ENCODE results near the gene ITIH5.

The ITIH5 gene

DNA sequence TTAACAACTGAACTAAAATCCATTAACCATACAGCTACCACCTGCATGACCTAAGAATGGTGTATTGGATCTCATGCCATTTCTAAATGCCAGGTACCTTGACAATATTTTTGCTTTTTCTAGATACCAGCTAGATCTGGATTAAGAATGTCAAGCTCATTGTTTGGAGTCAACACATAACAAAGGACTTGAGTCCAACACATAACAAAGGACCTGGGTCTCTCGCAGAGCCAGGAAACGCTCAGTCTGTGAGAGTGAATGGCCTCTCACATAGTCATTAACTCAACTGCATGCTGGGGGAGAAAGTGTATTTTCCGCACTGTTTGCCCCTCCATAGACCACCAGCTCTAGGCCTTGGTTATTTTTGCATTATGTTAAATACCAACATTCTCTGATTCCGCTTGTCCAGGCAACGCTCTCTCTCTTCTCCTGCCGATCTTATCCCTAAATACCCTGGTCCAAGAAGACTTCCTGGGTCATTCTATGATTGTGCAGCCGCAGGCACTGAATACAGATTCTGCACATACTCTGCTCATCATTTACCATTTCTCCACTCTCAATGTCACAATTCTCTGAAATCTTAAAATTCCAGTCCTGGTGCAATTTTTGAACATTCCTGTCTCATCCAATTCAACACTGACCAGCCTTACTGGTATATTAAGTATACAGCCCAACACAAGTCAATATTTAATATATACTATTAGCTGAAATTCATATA is 31.2 kb downstream of the ITIH5 start:
- no peak for DNase-seq (ENCODE audit: insufficient read length, low spot score)

DNA sequence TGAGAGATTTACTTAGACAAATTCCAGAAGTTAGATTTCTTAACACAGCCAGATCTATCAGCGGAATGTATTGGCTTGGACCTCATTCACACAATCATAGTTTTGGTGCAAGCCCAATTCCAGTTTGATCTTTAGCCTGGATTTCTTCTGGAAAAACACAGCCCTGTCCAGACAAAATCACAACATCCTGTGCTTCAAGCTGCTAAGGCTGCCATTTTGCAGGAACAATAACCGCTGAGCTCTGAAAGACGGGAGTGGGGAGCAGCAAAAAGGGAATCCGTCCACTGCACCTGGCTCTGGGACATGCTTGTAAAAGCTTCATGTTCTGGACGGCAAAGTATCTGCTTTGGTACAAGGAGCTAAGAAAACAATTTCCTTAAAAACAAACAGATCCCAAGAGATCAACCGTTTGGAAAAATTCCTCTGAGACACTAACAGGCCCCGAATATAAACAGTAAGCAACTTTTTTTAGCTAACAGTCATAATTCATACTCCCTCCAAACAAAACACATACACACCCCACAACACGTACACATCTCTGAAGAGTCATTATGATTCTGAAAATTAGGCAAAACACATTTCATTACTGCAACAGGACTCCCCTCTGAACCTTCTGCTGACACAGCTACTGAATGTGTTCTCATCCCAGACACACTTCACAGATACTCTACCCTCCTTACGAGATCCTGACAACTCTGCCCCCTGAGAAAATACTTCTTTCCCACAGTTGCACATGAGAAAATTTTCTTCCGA is 32.4 kb downstream of the ITIH5 start:
- DNase-seq (ENCODE audit: insufficient read length, low spot score), result no peak
- no peak for FAIRE-seq

More for the DNA sequence above, 31.2 kb downstream of the ITIH5 start:
- FAIRE-seq, result no peak

GRCh38 chr10:7626283-7626682 is 40.5 kb downstream of the ITIH5 start:
- no peak for DNase-seq (ENCODE audit: insufficient read length, low spot score)
- FAIRE-seq, result no peak

- FAIRE-seq (no peak), DNase-seq (ENCODE audit: insufficient read length, low spot score) (no peak)
Measured at GRCh38 chr10:7625836-7626235, 40.9 kb downstream of the ITIH5 start.

GRCh38 chr10:7625009-7625408 is 41.8 kb downstream of the ITIH5 start:
- DNase-seq (ENCODE audit: insufficient read length, low spot score) (no peak), FAIRE-seq (no peak)

- no peak for DNase-seq (ENCODE audit: insufficient read length, low spot score)
Measured at GRCh38 chr10:7622969-7623368, 43.8 kb downstream of the ITIH5 start.

GRCh38 chr10:7618461-7618860 is 48.3 kb downstream of the ITIH5 start:
- DNase-seq (ENCODE audit: insufficient read length, low spot score) (no peak), FAIRE-seq (no peak)

More at GRCh38 chr10:7622969-7623368, 43.8 kb downstream of the ITIH5 start:
- no peak for FAIRE-seq

DNA sequence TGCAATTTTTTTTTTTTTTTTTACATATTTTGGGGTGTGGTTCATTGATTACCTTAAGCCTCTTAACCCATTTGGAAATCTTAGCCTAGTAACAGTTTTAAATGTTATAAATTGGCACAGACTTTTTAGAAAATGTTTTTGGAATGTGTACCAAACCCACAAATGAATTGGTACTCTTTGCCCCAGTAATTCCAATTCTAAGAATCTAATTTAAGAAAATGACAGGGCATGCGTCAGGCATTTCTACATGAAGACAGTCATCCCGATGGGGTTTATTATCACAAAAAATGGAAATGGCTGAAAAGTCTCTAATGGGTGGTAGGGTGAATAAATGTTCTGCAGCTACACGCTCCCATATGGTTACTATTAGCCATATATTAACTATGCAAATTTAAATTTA is 54.9 kb downstream of the ITIH5 start:
- DNase-seq (ENCODE audit: insufficient read length, low spot score) (no peak), FAIRE-seq (no peak)

DNA sequence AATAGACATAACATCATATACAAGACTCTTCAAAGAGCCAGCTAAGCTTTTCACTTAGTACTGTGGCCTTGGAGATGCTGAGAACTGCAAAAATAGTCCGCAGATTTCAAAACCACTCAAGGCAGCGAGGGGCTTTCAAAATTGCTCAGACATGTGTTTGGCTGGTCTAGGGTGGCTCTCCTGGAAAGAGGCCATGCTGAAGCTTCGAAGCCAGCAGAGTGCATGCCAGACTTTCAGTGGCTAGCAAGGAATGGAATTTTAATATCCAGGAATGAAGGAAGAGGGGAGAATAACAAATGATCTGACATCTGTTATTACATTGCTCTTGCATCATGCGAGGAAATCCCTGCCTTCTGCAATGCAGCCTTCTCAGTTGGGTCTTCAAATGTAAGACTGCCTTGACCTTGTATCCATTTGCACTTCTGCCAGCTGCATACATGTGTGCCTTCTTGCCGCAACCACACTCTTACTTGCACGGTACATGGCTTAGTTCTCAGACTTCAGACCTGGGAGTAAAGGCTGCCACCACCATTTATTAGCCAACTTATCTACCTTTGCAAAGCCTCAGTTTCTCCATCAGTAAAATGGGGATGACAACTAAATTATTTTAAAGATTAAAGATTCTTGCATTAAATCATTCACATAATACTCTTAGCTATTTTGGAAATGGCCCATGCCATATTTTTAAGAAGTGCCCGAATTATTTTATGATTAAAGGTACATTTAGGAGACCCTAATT is 55.9 kb downstream of the ITIH5 start:
- no peak for DNase-seq (ENCODE audit: insufficient read length, low spot score)
- no peak for FAIRE-seq

DNA sequence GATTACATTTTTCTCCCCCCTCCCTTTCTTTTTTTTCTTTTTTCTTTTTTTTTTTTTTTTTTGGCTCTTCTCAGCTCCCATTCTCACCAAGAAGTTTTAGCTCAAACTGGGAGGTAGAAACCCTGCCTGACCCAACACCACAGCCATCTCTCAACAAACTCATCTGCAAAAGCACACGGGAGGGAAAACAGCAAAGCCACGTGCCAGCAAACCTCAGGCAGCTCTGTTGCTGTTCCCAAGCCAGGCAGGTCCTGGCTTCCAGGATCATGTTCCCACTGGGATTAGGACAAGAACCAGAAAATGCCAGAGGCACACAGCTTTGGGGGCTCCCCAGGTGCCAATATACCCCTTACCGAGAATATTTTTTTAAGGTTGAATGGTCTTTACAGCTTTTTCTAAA is 56.7 kb downstream of the ITIH5 start:
- FAIRE-seq (no peak), DNase-seq (ENCODE audit: insufficient read length, low spot score) (no peak)

DNA sequence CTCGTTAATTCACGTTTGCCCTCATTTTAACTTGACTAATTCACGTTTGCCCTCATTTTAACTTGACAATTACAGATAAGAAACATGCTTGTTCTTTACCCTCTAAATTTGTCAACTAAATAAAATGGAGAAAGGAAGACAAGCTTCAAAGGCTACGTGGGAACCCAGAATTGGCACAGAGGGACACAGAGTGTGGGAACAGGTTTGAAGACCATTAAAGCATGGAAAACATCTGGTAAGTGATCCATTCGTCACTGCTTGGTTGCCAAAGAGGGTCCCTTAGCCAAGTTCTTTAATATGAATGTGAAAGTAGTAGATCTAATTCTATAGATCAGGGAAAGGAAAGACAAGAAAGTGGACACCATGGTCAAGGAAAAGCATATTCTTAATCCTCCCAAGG is 57.2 kb downstream of the ITIH5 start:
- DNase-seq (ENCODE audit: insufficient read length, low spot score) (no peak), FAIRE-seq (no peak)

- DNase-seq (ENCODE audit: insufficient read length, low spot score) (no peak), FAIRE-seq (no peak)
Measured at GRCh38 chr10:7608001-7608400, 58.8 kb downstream of the ITIH5 start.

DNA sequence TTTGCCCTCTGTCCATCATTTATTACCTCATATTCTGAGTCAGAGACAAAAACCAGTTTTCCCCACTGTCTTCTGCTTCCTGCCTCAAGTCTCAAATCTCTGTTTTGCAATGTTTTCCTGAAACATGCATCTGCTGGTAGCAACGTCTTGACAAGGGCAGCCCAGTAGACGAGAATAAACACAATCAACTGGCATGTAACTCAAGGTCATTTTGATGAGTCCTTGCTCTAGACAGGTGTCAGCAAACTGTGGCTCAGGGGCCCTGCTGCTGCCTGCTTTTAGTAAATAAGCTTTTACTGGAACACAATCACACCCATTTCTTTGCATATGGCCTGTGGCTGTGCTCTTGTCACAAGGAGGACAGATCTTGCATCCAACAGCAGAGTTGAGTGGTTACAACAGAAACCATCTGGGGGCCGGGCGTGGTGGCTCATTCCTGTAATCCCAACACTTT is 59.8 kb downstream of the ITIH5 start:
- FAIRE-seq, result no peak
- DNase-seq (ENCODE audit: insufficient read length, low spot score), result no peak

DNA sequence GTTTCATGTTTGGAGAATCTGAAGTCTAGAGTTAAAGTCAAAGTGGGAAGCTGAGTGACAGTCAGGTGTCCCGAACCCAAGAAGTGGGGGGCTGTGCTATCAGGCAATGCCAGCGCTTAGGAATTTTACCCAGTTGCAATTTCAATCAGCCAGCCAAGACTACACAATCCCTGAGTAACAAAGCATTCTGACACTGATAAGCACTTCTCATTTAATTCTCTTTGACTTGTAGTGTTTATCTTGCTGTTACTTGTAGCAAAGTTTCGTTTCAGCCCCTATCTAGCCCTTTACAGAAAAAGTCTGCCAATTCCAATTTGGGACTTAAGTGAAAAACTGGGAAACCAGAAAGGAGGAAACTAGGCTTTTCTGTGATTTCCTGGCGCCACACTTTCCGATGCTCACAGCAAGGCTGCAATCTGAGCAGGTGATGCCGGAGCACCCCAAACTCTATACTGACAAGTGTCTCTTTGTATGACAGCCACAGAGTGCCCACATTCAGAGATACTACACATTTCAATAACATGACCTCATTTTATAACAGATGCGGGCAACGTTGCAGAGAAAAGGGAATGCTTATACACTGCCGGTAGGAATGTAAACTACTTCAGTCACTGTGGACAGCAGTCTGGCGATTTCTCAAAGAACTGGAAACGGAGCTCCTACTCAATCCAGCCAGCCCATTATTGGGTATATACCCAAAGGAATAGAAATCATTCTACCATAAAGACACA is 61.0 kb downstream of the ITIH5 start:
- FAIRE-seq, result no peak
- DNase-seq (ENCODE audit: insufficient read length, low spot score), result no peak

DNA sequence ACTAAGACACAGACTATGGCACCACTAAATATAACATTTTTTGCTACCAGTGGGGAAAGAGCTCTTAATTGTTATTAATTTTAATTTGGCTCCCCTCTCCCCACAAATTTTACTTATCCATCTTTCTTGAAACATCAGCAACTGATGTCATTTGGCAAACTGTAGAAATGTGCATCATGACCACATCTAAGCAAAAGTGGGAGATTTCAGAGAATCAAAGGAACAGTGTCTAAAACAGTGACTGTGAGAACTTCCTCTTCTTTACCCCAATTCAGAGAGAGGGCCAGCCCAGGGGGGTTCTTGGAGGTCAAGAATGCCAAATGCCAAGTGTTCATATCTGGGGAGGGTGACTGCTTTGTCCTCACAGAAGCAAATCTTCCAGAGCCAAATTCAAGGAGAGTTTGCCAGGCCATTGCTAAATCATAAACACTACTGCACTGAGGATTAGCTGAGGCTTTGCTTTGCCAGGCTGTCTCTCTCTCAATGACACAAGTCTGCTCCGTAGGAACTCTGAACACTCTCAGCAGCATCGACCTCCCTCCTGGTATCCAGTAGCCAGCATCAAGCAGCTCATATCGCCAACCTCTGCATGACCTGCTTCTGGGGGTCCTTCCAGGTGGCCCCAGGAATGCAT is 65.6 kb downstream of the ITIH5 start:
- DNase-seq (ENCODE audit: insufficient read length, low spot score) (no peak), FAIRE-seq (no peak)

DNA sequence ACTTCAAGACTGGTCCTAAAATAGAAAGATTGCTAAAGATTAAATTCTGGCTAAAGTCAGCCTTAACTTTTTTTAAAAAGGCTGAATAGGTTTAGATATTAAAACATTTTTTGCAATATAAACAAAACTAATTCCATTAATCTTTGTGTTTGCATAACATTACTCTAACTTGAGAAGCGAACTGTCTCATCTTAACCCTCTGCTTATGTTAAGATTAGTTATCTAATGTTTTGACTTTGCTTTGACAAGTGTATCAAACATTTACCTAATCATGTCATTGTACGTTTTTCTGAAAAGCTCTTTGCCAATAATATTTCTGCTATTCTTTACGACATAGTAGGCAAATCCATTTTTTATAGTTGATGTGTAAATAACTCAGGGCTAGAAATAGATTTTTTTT is 68.0 kb downstream of the ITIH5 start:
- FAIRE-seq, result no peak

GRCh38 chr10:7596356-7596755 is 70.4 kb downstream of the ITIH5 start:
- DNase-seq (ENCODE audit: insufficient read length, low spot score) (no peak), FAIRE-seq (no peak)

More for the DNA sequence above, 68.0 kb downstream of the ITIH5 start:
- DNase-seq (ENCODE audit: insufficient read length, low spot score), result no peak

DNA sequence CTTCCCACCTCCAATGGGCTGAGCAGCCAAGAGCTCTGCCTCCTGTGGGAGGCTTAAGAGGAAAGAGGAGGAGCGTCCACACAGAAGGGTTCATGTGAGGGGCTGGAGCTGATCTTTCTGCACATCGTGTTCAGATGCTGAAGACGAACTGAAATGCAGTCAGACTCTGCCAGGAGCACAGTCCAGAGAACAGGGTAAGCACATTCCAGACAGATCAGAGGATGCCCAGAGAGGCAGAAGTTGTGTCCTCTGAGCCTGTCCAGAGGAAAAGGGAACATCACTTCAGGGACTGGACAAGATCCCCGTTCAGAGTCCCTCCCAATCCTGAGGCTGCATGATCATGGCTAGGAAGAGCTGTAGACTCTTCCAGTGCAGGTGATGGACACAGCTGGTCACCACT is 72.9 kb downstream of the ITIH5 start:
- DNase-seq (ENCODE audit: insufficient read length, low spot score) (no peak), FAIRE-seq (no peak)

DNA sequence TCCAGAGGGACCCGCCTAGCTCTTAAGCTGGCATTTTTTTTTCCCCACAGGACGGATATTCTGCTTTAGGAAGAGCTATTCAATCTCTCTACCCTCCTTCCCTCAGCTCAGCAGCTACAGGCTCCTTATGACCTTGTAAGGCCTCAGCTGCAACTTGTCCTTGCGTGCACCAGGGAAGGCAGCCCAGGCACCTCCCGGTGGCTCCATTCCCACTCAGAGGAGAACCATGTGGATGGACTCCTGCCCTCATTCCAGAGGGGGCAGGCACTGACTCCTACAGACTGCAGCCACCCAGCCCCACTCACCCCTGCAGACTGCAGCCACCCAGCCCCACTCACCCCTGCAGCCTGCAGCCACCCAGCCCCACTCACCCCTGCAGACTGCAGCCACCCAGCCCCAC is 73.7 kb downstream of the ITIH5 start:
- FAIRE-seq (no peak), DNase-seq (ENCODE audit: insufficient read length, low spot score) (no peak)

- DNase-seq (ENCODE audit: insufficient read length, low spot score) (no peak), FAIRE-seq (no peak)
Measured at GRCh38 chr10:7592627-7593026, 74.1 kb downstream of the ITIH5 start.

Measured in GM19239 (cell line).